22Rv1 (cell line): ENCODE results near the gene KLHL8.

Experiments
- H3K27ac ChIP-seq: fragments of 450-650 bp; 2 replicates; pipeline ENCODE4 v1.5.1; 2017
- CTCF ChIP-seq: fragments of 450-650 bp; IDR thresholded peaks from 2 replicates; pipeline ENCODE4 v1.5.1; 2017; ENCODE audit warnings: mild to moderate bottlenecking
- ZFX ChIP-seq: fragments of 450-650 bp; IDR thresholded peaks from 2 replicates; pipeline ENCODE4 v1.6.1; 2017; ENCODE audit warnings: antibody characterized with exemption, borderline replicate concordance

Gene KLHL8

GRCh38 chr4:87116231-87116630 lies 104.2 kb downstream of the KLHL8 start:
- no peak overlapping the region for H3K27ac ChIP-seq
- no peak for TF ChIP-seq CTCF
- no peak for TF ChIP-seq ZFX

- TF ChIP-seq ZFX: no peak
- peak; percentile 5; the same call in 1 of the 2 replicates for TF ChIP-seq CTCF
- no peak overlapping the region for H3K27ac ChIP-seq
These were observed 106.0 kb downstream of the KLHL8 start for GRCh38 chr4:87114245-87115062.

- no peak for TF ChIP-seq CTCF
- TF ChIP-seq ZFX: no peak
- no peak overlapping the region for H3K27ac ChIP-seq
These were observed 108.4 kb downstream of the KLHL8 start for GRCh38 chr4:87112063-87112462.
